Sigmoid colon (tissue), 7 donors: ENCODE results near the gene MEX3C. TPM values are rescaled to one million over a fixed set of nuclear protein-coding genes. Genes with fewer than 3 reads are reported as not detected.

Experiments
- DNase-seq: peaks from one replicate; pipeline ENCODE4 v3.0.0-alpha.2; 2019
- H3K27ac ChIP-seq, 4 donors: fragments of 200-600 bp; sonication (generic); one replicate each; pipeline ENCODE4 v1.5.1; 2016 to 2019; ENCODE audit warnings: mild to moderate bottlenecking in 1 of 4
- H3K27me3 ChIP-seq, 3 donors: fragments of 200-600 bp; sonication (generic); one replicate each; pipeline ENCODE4 v1.5.1; 2019; ENCODE audit warnings: mild to moderate bottlenecking in 1 of 3
- H3K36me3 ChIP-seq, 4 donors: fragments of 200-600 bp; sonication (generic); one replicate each; pipeline ENCODE4 v1.5.1; 2016 to 2019
- H3K4me1 ChIP-seq, 4 donors: fragments of 200-600 bp; sonication (generic); one replicate each; pipeline ENCODE4 v1.5.1; 2017 to 2019
- H3K4me3 ChIP-seq, 4 donors: fragments of 200-600 bp; sonication (generic); one replicate each; pipeline ENCODE4 v1.5.1; 2017 to 2019; ENCODE audit warnings: mild to moderate bottlenecking in 2 of 4, moderate library complexity in 1 of 4
- H3K9me3 ChIP-seq, 4 donors: fragments of 200-600 bp in 3 of 4; sonication (generic) in 3 of 4; one replicate each; pipeline versions ENCODE4 v1.5.1 to v1.6.1; 2013 to 2019
- CTCF ChIP-seq, 4 experiments: fragments of 450-650 bp in 3 of 4; fragments of 200-600 bp in 1 of 4; IDR thresholded peaks; one replicate each; pipeline ENCODE4 v1.5.1; 2016 to 2019; ENCODE audit warnings: antibody characterized with exemption in 4 of 4, mild to moderate bottlenecking in 3 of 4, moderate library complexity in 2 of 4
- EP300 ChIP-seq, 4 donors: sonication (generic); formaldehyde crosslinking; IDR thresholded peaks; one replicate each; pipeline ENCODE4 v1.6.1; 2017; ENCODE audit warnings: antibody characterized with exemption in 4 of 4
- POLR2A ChIP-seq, 2 donors: fragments of 450-650 bp; IDR thresholded peaks; one replicate each; pipeline ENCODE4 v1.6.1; 2016; ENCODE audit warnings: antibody characterized with exemption in 2 of 2, mild to moderate bottlenecking in 2 of 2, moderate library complexity in 2 of 2
- POLR2AphosphoS5 ChIP-seq, 4 donors: sonication (generic); formaldehyde crosslinking; IDR thresholded peaks; one replicate each; pipeline ENCODE4 v1.6.1; 2017; ENCODE audit warnings: antibody characterized with exemption in 4 of 4
- WGBS, 2 donors: extraction: QIAGEN DNeasy Blood & Tissue Kit; methylation state at CpG; one replicate each; pipeline ENCODE4 v1.1.7; 2013; 5-methylcytosine and 5-hydroxymethylcytosine counted together
- intact Hi-C: fragments of 100-400 bp; cut with DNase I; formaldehyde crosslinking; loops from one replicate; pipeline ENCODE4 v1.15.1; 2023
- polyA plus RNA-seq, 3 donors: library from polyadenylated mRNA; stranded (reverse); fragments of 200-250 nt; gene quantifications; one replicate each; pipeline ENCODE4 v1.2.3, GENCODE V29; 2013
- total RNA-seq, 4 donors: library from RNA; depleted of rRNA; stranded (reverse); fragments of >200 nt; gene quantifications; one replicate each; pipeline ENCODE4 v1.1.0, GENCODE V29; 2016
- donor health status: healthy with polysubstance abuse.
- donor health status: Bipolar disorder and iron deficiency.
- donor health status: healthy.

Gene MEX3C
- total and polyA plus RNA-seq, 7 donors, result 10.2 to 20.7 (median 18.4) TPM

GRCh38 chr18:51168026-51168742 is 29.3 kb downstream of the MEX3C start:
- Histone ChIP-seq H3K4me3 (no peak overlapping the region), H3K27ac (no peak overlapping the region), H3K36me3 (no peaks in the 10 kb centered on the region), H3K27me3 (no peaks in the 10 kb centered on the region), H3K9me3 (no peaks in the 10 kb centered on the region), H3K4me1 (no peaks in the 10 kb centered on the region)
- 75 to 84% methylated on average over 5 of the region's 5 CpGs for WGBS, 2 donors
- intact Hi-C loops, result no loop called here
- DNase-seq, result no peak
- no peak for TF ChIP-seq POLR2A (IDR thresholded peaks at IDR 0.05)
- no peak for TF ChIP-seq CTCF (IDR thresholded peaks at IDR 0.05)
- no peak for TF ChIP-seq EP300 (IDR thresholded peaks at IDR 0.05)
- no peak for TF ChIP-seq POLR2AphosphoS5 (IDR thresholded peaks at IDR 0.05)

GRCh38 chr18:51165296-51165695 is 32.2 kb downstream of the MEX3C start:
- no peaks in the 10 kb centered on the region for H3K4me1 ChIP-seq
- TF ChIP-seq CTCF (IDR thresholded peaks at IDR 0.05), result no peak
- H3K27me3 ChIP-seq, result no peaks in the 10 kb centered on the region
- no peak overlapping the region for H3K4me3 ChIP-seq
- DNase-seq, result no peak
- WGBS, 2 donors, result 87 to 93% methylated on average over 2 of the region's 2 CpGs
- H3K36me3 ChIP-seq, result no peaks in the 10 kb centered on the region
- no peak overlapping the region for H3K27ac ChIP-seq
- no peaks in the 10 kb centered on the region for H3K9me3 ChIP-seq
- intact Hi-C loops, result no loop called here

- WGBS, 2 donors, result 88 to 96% methylated on average over 2 of the region's 2 CpGs
- no peak overlapping the region for H3K4me3 ChIP-seq
- H3K9me3 ChIP-seq, result no peaks in the 10 kb centered on the region
- no peaks in the 10 kb centered on the region for H3K4me1 ChIP-seq
- DNase-seq, result no peak
- no peaks in the 10 kb centered on the region for H3K27me3 ChIP-seq
- H3K27ac ChIP-seq, result no peak overlapping the region
- no peaks in the 10 kb centered on the region for H3K36me3 ChIP-seq
- TF ChIP-seq EP300 (IDR thresholded peaks at IDR 0.05), result no peak
- no peak for TF ChIP-seq CTCF (IDR thresholded peaks at IDR 0.05)
- no peak for TF ChIP-seq POLR2A (IDR thresholded peaks at IDR 0.05)
- TF ChIP-seq POLR2AphosphoS5 (IDR thresholded peaks at IDR 0.05), result no peak
- intact Hi-C loops, result no loop called here
Observed at GRCh38 chr18:51164761-51165281, 32.7 kb downstream of the MEX3C start.

- Histone ChIP-seq H3K4me3 (no peak overlapping the region), H3K4me1 (no peaks in the 10 kb centered on the region), H3K27me3 (no peaks in the 10 kb centered on the region), H3K9me3 (no peaks in the 10 kb centered on the region), H3K27ac (no peak overlapping the region), H3K36me3 (no peaks in the 10 kb centered on the region)
- no peak for DNase-seq
- WGBS, 2 donors, result 80 to 84% methylated on average over 8 of the region's 8 CpGs
- TF ChIP-seq CTCF (IDR thresholded peaks at IDR 0.05), result no peak
- no peak for TF ChIP-seq EP300 (IDR thresholded peaks at IDR 0.05)
- intact Hi-C loops, result no loop called here
Observed at GRCh38 chr18:51164342-51164741, 33.1 kb downstream of the MEX3C start.

GRCh38 chr18:51163543-51163942 is 33.9 kb downstream of the MEX3C start:
- TF ChIP-seq POLR2AphosphoS5 (IDR thresholded peaks at IDR 0.05) (no peak), EP300 (IDR thresholded peaks at IDR 0.05) (no peak), CTCF (IDR thresholded peaks at IDR 0.05) (no peak), POLR2A (IDR thresholded peaks at IDR 0.05) (no peak)
- Histone ChIP-seq H3K4me3 (no peak overlapping the region), H3K4me1 (no peaks in the 10 kb centered on the region), H3K36me3 (no peaks in the 10 kb centered on the region), H3K27ac (no peak overlapping the region), H3K9me3 (no peaks in the 10 kb centered on the region), H3K27me3 (no peaks in the 10 kb centered on the region)
- no peak for DNase-seq
- intact Hi-C loops, result no loop called here
- WGBS, 2 donors, result 85 to 92% methylated on average over 3 of the region's 3 CpGs
